ENCODE data around the gene VAC14. TPM values are rescaled to one million over a fixed set of nuclear protein-coding genes. Genes with fewer than 3 reads are reported as not detected.

Gene VAC14
- total and polyA plus RNA-seq, 4 donors = 27.6 to 60.8 (median 50.9) TPM

- ATAC-seq (ENCODE audit: insufficient read depth, low FRiP score) (no peak), DNase-seq (no peak)
- H3K27ac ChIP-seq (ENCODE audit: low read depth in 1 of 2, low read length in 1 of 2) = no peak overlapping the region
- no peaks in the 10 kb centered on the region for H3K27me3 ChIP-seq (ENCODE audit: control insufficient read depth in 3 of 3, insufficient read depth in 3 of 3, low read length in 2 of 3)
- WGBS, 2 donors = 92 to 97% methylated on average over 4 of the region's 4 CpGs
- H3K9ac ChIP-seq (ENCODE audit: insufficient read depth in 1 of 2, low read length in 2 of 2) = no peak overlapping the region
- H3K36me3 ChIP-seq (ENCODE audit: control insufficient read depth in 4 of 4, insufficient read depth in 4 of 4, low read length in 4 of 4) = peaks cover 0 to 39% (median 4%) of the 10 kb centered on the region in 4 donors
- TF ChIP-seq, protein P1, sequence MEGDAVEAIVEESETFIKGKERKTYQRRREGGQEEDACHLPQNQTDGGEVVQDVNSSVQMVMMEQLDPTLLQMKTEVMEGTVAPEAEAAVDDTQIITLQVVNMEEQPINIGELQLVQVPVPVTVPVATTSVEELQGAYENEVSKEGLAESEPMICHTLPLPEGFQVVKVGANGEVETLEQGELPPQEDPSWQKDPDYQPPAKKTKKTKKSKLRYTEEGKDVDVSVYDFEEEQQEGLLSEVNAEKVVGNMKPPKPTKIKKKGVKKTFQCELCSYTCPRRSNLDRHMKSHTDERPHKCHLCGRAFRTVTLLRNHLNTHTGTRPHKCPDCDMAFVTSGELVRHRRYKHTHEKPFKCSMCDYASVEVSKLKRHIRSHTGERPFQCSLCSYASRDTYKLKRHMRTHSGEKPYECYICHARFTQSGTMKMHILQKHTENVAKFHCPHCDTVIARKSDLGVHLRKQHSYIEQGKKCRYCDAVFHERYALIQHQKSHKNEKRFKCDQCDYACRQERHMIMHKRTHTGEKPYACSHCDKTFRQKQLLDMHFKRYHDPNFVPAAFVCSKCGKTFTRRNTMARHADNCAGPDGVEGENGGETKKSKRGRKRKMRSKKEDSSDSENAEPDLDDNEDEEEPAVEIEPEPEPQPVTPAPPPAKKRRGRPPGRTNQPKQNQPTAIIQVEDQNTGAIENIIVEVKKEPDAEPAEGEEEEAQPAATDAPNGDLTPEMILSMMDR (IDR thresholded peaks at IDR 0.05; ENCODE audit: control extremely low read depth, extremely low read depth) = no peak
- H3K4me3 ChIP-seq = no peak overlapping the region
- H3K4me1 ChIP-seq (ENCODE audit: control insufficient read depth in 5 of 5, insufficient read depth in 5 of 5, low read length in 5 of 5) = peaks cover 0 to 1% (median 0%) of the 10 kb centered on the region in 5 donors
- no peaks in the 10 kb centered on the region for H3K9me3 ChIP-seq (ENCODE audit: control insufficient read depth in 4 of 4, insufficient read depth in 3 of 4, low read length in 3 of 4)
These were observed 34.3 kb downstream of the VAC14 start for GRCh38 chr16:70766658-70767057.

DNA sequence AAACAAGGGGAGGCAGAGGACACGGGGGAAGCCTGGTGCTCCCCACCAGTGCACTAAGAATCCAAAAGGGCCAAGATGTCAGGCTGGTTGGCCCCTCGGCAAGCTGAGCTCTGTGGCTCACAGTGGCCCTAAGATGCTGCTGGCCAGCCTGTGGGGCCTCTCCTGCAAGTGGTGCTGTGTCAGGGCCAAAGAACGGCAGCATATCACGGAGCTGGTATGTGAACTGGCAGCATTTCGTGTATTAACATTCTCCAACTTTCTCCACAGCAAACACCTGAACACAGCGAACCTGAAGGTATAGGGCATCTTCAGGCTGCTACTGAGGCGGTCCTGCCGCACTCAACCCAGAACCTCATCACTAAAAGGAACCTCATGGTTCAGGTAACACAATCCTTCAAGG lies 34.8 kb downstream of the VAC14 start:
- no peak for DNase-seq
- H3K27me3 ChIP-seq (ENCODE audit: control insufficient read depth in 3 of 3, insufficient read depth in 3 of 3, low read length in 2 of 3) = no peaks in the 10 kb centered on the region
- H3K4me1 ChIP-seq (ENCODE audit: control insufficient read depth in 5 of 5, insufficient read depth in 5 of 5, low read length in 5 of 5) = peaks cover 0 to under 1% (median 0%) of the 10 kb centered on the region in 5 donors
- no peak for ATAC-seq (ENCODE audit: insufficient read depth, low FRiP score)
- H3K36me3 ChIP-seq (ENCODE audit: control insufficient read depth in 4 of 4, insufficient read depth in 4 of 4, low read length in 4 of 4) = peaks cover 0 to 41% (median 6%) of the 10 kb centered on the region in 4 donors
- no peaks in the 10 kb centered on the region for H3K9me3 ChIP-seq (ENCODE audit: control insufficient read depth in 4 of 4, insufficient read depth in 3 of 4, low read length in 3 of 4)
- H3K4me3 ChIP-seq = no peak overlapping the region
- no peak overlapping the region for H3K9ac ChIP-seq (ENCODE audit: insufficient read depth in 1 of 2, low read length in 2 of 2)
- WGBS, 2 donors = 92 to 96% methylated on average over 8 of the region's 8 CpGs
- no peak overlapping the region for H3K27ac ChIP-seq (ENCODE audit: low read depth in 1 of 2, low read length in 1 of 2)
- TF ChIP-seq, protein P1 (IDR thresholded peaks at IDR 0.05; ENCODE audit: control extremely low read depth, extremely low read depth) = no peak

GRCh38 chr16:70765491-70765890 lies 35.5 kb downstream of the VAC14 start:
- TF ChIP-seq, protein P1 (IDR thresholded peaks at IDR 0.05; ENCODE audit: control extremely low read depth, extremely low read depth) = no peak
- Histone ChIP-seq H3K9ac (ENCODE audit: insufficient read depth in 1 of 2, low read length in 2 of 2) (no peak overlapping the region), H3K27me3 (ENCODE audit: control insufficient read depth in 3 of 3, insufficient read depth in 3 of 3, low read length in 2 of 3) (no peaks in the 10 kb centered on the region), H3K27ac (ENCODE audit: low read depth in 1 of 2, low read length in 1 of 2) (no peak overlapping the region), H3K36me3 (ENCODE audit: control insufficient read depth in 4 of 4, insufficient read depth in 4 of 4, low read length in 4 of 4) (peaks cover under 1 to 45% (median 5%) of the 10 kb centered on the region in 4 donors), H3K9me3 (ENCODE audit: control insufficient read depth in 4 of 4, insufficient read depth in 3 of 4, low read length in 3 of 4) (no peaks in the 10 kb centered on the region), H3K4me1 (ENCODE audit: control insufficient read depth in 5 of 5, insufficient read depth in 5 of 5, low read length in 5 of 5) (no peaks in the 10 kb centered on the region), H3K4me3 (no peak overlapping the region)
- ATAC-seq (ENCODE audit: insufficient read depth, low FRiP score) = no peak
- WGBS, 2 donors = 94 to 95% methylated on average over 8 of the region's 8 CpGs
- no peak for DNase-seq

- ATAC-seq (ENCODE audit: insufficient read depth, low FRiP score) (no peak), DNase-seq (no peak)
- Histone ChIP-seq H3K27me3 (ENCODE audit: control insufficient read depth in 3 of 3, insufficient read depth in 3 of 3, low read length in 2 of 3) (no peaks in the 10 kb centered on the region), H3K4me3 (no peak overlapping the region), H3K9me3 (ENCODE audit: control insufficient read depth in 4 of 4, insufficient read depth in 3 of 4, low read length in 3 of 4) (no peaks in the 10 kb centered on the region), H3K9ac (ENCODE audit: insufficient read depth in 1 of 2, low read length in 2 of 2) (no peak overlapping the region), H3K4me1 (ENCODE audit: control insufficient read depth in 5 of 5, insufficient read depth in 5 of 5, low read length in 5 of 5) (no peaks in the 10 kb centered on the region), H3K36me3 (ENCODE audit: control insufficient read depth in 4 of 4, insufficient read depth in 4 of 4, low read length in 4 of 4) (peaks cover 3 to 49% (median 6%) of the 10 kb centered on the region in 4 donors), H3K27ac (ENCODE audit: low read depth in 1 of 2, low read length in 1 of 2) (no peak overlapping the region)
- WGBS, 2 donors = 95% methylated on average over 10 of the region's 10 CpGs
- TF ChIP-seq, protein P1 (IDR thresholded peaks at IDR 0.05; ENCODE audit: control extremely low read depth, extremely low read depth) = no peak
These were observed 36.3 kb downstream of the VAC14 start for GRCh38 chr16:70764632-70765031.

Data from lung (tissue), 12 donors.